Retina (tissue), 1 donor: Measurements from ENCODE around the gene SLC26A1.

Experiments used
- DNase-seq: peaks from one replicate; pipeline ENCODE4 v3.0.0-alpha.2; 2016

SLC26A1 gene

GRCh38 chr4:964346-965025 is 28.7 kb downstream of the SLC26A1 start:
- peak; percentile 9 for DNase-seq

GRCh38 chr4:963276-964225 is 29.7 kb downstream of the SLC26A1 start:
- peak; percentile 6 for DNase-seq

GRCh38 chr4:962231-963208 is 30.7 kb downstream of the SLC26A1 start:
- no peak for DNase-seq

GRCh38 chr4:961351-962230 is 31.6 kb downstream of the SLC26A1 start:
- peak; percentile 4 for DNase-seq

GRCh38 chr4:960636-961350 is 32.4 kb downstream of the SLC26A1 start:
- DNase-seq, result no peak

- DNase-seq, result no peak
Measured at GRCh38 chr4:960140-960635, 33.0 kb downstream of the SLC26A1 start.

- peak; percentile 3 for DNase-seq
Measured at GRCh38 chr4:959338-960139, 33.7 kb downstream of the SLC26A1 start.

GRCh38 chr4:958696-959337 is 34.4 kb downstream of the SLC26A1 start:
- no peak for DNase-seq

GRCh38 chr4:958314-958665 is 34.9 kb downstream of the SLC26A1 start:
- no peak for DNase-seq

- no peak for DNase-seq
Measured at GRCh38 chr4:957581-958313, 35.5 kb downstream of the SLC26A1 start.

GRCh38 chr4:957231-957580 is 36.0 kb downstream of the SLC26A1 start:
- no peak for DNase-seq

GRCh38 chr4:956531-957230 is 36.5 kb downstream of the SLC26A1 start:
- no peak for DNase-seq

GRCh38 chr4:955931-956381 is 37.2 kb downstream of the SLC26A1 start:
- DNase-seq, result no peak

- no peak for DNase-seq
Measured at GRCh38 chr4:955161-955921, 37.9 kb downstream of the SLC26A1 start.

GRCh38 chr4:954211-955020 is 38.8 kb downstream of the SLC26A1 start:
- no peak for DNase-seq

- no peak for DNase-seq
Measured at GRCh38 chr4:953574-953915, 39.7 kb downstream of the SLC26A1 start.
